Measurements from ENCODE around the gene NUPR1. TPM values are rescaled to one million over a fixed set of nuclear protein-coding genes. Genes with fewer than 3 reads are reported as not detected.

Gene NUPR1
- total and polyA plus RNA-seq, 8 donors: 31.3 to 142 (median 39.0) TPM

DNA sequence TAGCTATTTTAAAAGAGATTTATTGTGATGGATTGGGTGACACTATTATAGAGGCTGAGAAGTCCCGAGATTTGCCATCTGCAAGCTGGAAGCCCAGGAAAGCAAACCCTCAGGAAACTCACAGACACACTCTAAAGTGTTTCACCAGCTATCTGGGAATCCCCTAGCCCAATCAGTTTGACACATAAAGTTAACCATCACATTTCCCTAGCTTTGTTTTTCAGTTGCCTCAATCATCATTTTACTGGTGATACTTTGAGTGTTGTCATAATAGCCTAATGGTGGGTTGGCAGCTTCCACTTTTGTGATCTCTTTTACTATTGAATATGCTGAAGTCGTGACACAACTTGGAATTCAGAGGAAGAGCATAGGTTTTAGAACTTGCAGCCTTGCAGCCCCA is 16.8 kb upstream of the NUPR1 start:
- no peak for ATAC-seq
- Histone ChIP-seq H3K9me3 (no peaks in the 10 kb centered on the region), H3K27ac (no peak overlapping the region), H3K36me3 (peaks cover 0 to 15% of the 10 kb centered on the region in 2 donors), H3K27me3 (no peaks in the 10 kb centered on the region), H3K4me3 (no peak overlapping the region), H3K4me1 (peaks cover 8 to 33% of the 10 kb centered on the region in 2 donors)
- no peak for DNase-seq
- no peak for TF ChIP-seq CTCF (IDR thresholded peaks at IDR 0.05)
- intact Hi-C loops (cut with DNase I): no loop called here

DNA sequence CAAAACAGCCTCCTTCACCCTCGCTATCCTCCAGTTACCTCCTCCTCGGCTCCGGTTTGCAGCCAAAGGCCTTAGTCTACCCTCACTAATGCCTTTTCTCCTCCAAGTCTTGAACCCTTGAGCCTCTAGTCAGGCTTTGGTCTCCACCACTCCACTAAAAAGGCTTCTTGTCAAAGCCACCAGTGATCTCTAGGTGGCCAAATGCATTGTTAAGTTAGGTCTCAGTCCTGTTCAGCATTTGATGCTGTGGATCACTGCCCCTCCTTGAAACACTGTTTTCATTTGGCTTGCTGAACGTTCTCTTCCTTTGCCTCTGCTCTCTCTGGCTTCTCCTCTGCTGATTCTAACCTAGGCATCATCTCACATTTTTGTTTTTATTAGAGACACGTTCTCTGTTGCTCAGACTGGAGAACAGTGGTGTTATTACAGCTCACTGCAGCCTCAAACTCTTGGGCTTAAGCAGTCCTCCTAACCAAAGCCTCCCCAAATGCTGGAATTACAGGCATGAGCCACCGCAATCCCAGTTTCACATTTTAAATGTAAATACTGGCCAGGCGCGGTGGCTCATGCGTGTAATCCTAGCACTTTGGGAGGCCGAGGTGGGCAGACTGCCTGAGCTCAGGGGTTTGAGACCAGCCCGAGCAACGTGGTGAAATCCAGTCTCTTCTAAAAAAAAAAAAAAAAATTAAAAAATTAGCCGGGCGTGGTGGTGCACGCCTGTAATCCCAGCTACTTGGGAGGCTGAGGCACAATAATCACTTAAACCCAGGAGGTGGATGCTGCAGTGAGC is 16.1 kb upstream of the NUPR1 start:
- Histone ChIP-seq H3K27me3 (no peaks in the 10 kb centered on the region), H3K9me3 (no peaks in the 10 kb centered on the region), H3K27ac (peak overlapping the region; percentile 97), H3K4me3 (peak overlapping the region; percentile 42 to 59), H3K36me3 (peaks cover 0 to 15% of the 10 kb centered on the region in 2 donors), H3K4me1 (peaks cover 8 to 33% of the 10 kb centered on the region in 2 donors)
- no peak for TF ChIP-seq CTCF (IDR thresholded peaks at IDR 0.05)
- no peak for ATAC-seq
- no peak for DNase-seq
- intact Hi-C loops (cut with DNase I): no loop called here

DNA sequence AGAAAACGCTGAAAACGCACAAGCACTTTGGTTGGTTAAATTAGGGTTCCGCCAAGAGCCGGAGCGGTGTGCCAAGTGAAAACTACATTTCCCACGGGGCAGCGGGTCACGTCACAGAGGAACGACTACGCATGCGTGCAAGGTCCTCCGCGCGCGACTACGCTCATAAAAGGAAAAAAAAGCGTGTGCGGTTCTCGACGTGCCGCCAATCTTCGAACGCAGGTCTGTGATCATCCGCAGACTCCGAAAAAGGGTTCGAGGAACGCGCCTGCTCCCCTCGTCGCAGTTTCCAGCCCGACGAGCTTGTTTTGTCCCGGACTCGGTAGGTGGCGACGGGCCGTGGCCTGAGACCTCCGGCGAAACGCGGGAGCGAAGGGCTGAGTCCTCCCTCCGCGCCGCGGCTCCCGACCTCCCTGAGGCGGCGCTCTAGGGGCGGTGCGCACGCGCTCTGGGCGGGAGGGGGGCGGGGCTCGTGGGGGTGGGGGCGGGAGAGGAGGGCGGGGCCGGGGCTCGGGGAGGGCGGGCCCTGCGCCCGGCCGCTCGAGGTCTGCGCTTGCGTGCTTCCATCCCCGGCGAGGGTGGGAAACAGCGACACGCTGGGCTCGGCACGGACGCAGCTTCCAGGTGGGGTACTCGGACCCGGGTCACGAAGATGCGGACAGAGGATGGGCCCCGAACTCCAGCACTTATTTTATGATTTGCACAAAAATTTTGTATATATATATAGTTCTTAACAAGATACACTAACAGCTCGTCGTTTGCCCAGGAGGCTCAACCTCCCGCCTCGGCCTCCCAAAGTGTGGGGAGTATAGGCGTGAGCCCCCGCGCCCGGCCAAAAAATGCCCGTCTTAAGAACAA is 15.2 kb upstream of the NUPR1 start, which contains the start of gene SGF29:
SGF29 (plus strand) TSS at position 145 of the 858 bp plus-strand sequence. CDS start 27,150 bp downstream, outside the sequence.
- Histone ChIP-seq H3K9me3 (no peaks in the 10 kb centered on the region), H3K36me3 (peaks cover 0 to 13% of the 10 kb centered on the region in 2 donors), H3K4me1 (peaks cover 8 to 35% of the 10 kb centered on the region in 2 donors), H3K27ac (peak within 1 kb of the TSS; percentile 97), H3K4me3 (peak within 1 kb of the TSS; percentile 42 to 59), H3K27me3 (no peaks in the 10 kb centered on the region)
- intact Hi-C loops (cut with DNase I): no loop called here
- DNase-seq: peak; percentile 93 to 98 (median 94)
- peak in 1 of 2 donors; percentile 32 for TF ChIP-seq CTCF (IDR thresholded peaks at IDR 0.05)
- ATAC-seq: peak; percentile 97

GRCh38 chr16:28549301-28549899 is 10.6 kb upstream of the NUPR1 start:
- Histone ChIP-seq H3K27me3 (no peaks in the 10 kb centered on the region), H3K4me3 (no peak overlapping the region), H3K4me1 (peaks cover 4 to 17% of the 10 kb centered on the region in 2 donors), H3K27ac (no peak overlapping the region), H3K36me3 (no peaks in the 10 kb centered on the region), H3K9me3 (no peaks in the 10 kb centered on the region)
- ATAC-seq (peak; percentile 21), DNase-seq (peak in 1 of 4 donors; percentile 36)
- intact Hi-C loops (cut with DNase I): no loop called here
- TF ChIP-seq CTCF (IDR thresholded peaks at IDR 0.05): peak; percentile 23 to 44
